ENCODE data around the gene PLEKHM3. TPM values are rescaled to one million over a fixed set of nuclear protein-coding genes. Genes with fewer than 3 reads are reported as not detected.

PLEKHM3 gene
- total RNA-seq, 2 donors from 2014 or later, result 9.8 to 10.4 TPM

GRCh38 chr2:207791579-207792243, 233.6 kb downstream of the PLEKHM3 start:
- DNase-seq, result peak in 1 of 2 donors; percentile 24
- no peak for ATAC-seq
- intact Hi-C loops (cut with DNase I, micrococcal nuclease), result no loop called here

GRCh38 chr2:207790898-207791297, 234.4 kb downstream of the PLEKHM3 start:
- ATAC-seq (no peak), DNase-seq (no peak)
- intact Hi-C loops (cut with DNase I, micrococcal nuclease), result no loop called here

- no peak for ATAC-seq
- intact Hi-C loops (cut with DNase I, micrococcal nuclease), result no loop called here
- no peak for DNase-seq
These were observed 237.5 kb downstream of the PLEKHM3 start for GRCh38 chr2:207787800-207788199.

- intact Hi-C loops (cut with DNase I, micrococcal nuclease), result no loop called here
- ATAC-seq (no peak), DNase-seq (no peak)
These were observed 238.3 kb downstream of the PLEKHM3 start for GRCh38 chr2:207787017-207787416.

GRCh38 chr2:207784898-207785297, 240.4 kb downstream of the PLEKHM3 start:
- intact Hi-C loops (cut with DNase I, micrococcal nuclease), result no loop called here
- DNase-seq (no peak), ATAC-seq (peak; percentile 52)

GRCh38 chr2:207783514-207783913, 241.8 kb downstream of the PLEKHM3 start:
- DNase-seq (no peak), ATAC-seq (no peak)
- intact Hi-C loops (cut with DNase I, micrococcal nuclease), result no loop called here

GRCh38 chr2:207782238-207783030, 242.9 kb downstream of the PLEKHM3 start:
- intact Hi-C loops (cut with DNase I, micrococcal nuclease), result no loop called here
- peak; percentile 61 to 85 for DNase-seq
- ATAC-seq, result peak; percentile 89

GRCh38 chr2:207779523-207779922, 245.8 kb downstream of the PLEKHM3 start:
- intact Hi-C loops (cut with DNase I, micrococcal nuclease), result no loop called here
- ATAC-seq, result no peak
- no peak for DNase-seq

GRCh38 chr2:207778298-207778882, 246.9 kb downstream of the PLEKHM3 start:
- DNase-seq (no peak), ATAC-seq (peak; percentile 56)
- intact Hi-C loops (cut with DNase I, micrococcal nuclease), result no loop called here

GRCh38 chr2:207777124-207777523, 248.2 kb downstream of the PLEKHM3 start:
- no peak for DNase-seq
- intact Hi-C loops (cut with DNase I, micrococcal nuclease), result no loop called here
- ATAC-seq, result no peak

- DNase-seq, result no peak
These were observed 249.9 kb downstream of the PLEKHM3 start for GRCh38 chr2:207775473-207775872.

GRCh38 chr2:207772844-207773205, 252.5 kb downstream of the PLEKHM3 start:
- intact Hi-C loops (cut with DNase I, micrococcal nuclease), result no loop called here
- DNase-seq, result no peak
- ATAC-seq, result no peak

More at GRCh38 chr2:207775473-207775872, 249.9 kb downstream of the PLEKHM3 start:
- ATAC-seq, result no peak
- intact Hi-C loops (cut with DNase I, micrococcal nuclease), result no loop called here

- DNase-seq, result peak in 1 of 2 donors; percentile 41
- intact Hi-C loops (cut with DNase I, micrococcal nuclease), result no loop called here
- ATAC-seq, result no peak
These were observed 253.1 kb downstream of the PLEKHM3 start for GRCh38 chr2:207772081-207772843.

- intact Hi-C loops (cut with DNase I, micrococcal nuclease), result no loop called here
- DNase-seq, result peak; percentile 47 to 68
These were observed 253.9 kb downstream of the PLEKHM3 start for GRCh38 chr2:207771421-207771820.

More at GRCh38 chr2:207771421-207771820, 253.9 kb downstream of the PLEKHM3 start:
- ATAC-seq, result no peak

Other genes starting within 250 kb of the PLEKHM3 start
- gene CRYGD, start 99.0 kb upstream of the PLEKHM3 start, total RNA-seq, result not detected
- gene CRYGC, start 104.3 kb upstream of the PLEKHM3 start, total RNA-seq, result not detected
- not detected for gene CRYGB, start 120.6 kb upstream of the PLEKHM3 start, total RNA-seq
- not detected for gene CRYGA, start 138.1 kb upstream of the PLEKHM3 start, total RNA-seq
- gene C2orf80, start 164.5 kb upstream of the PLEKHM3 start, total RNA-seq, result not detected
- 100 to 1,000 TPM; 228 to 238 TPM for gene IDH1, start 229.5 kb upstream of the PLEKHM3 start, total RNA-seq
- 10 to 100 TPM; 17.6 to 20.5 TPM for gene PIKFYVE, start 240.7 kb upstream of the PLEKHM3 start, total RNA-seq